GM21717 (cell line): ENCODE measurements around the gene MBD5.

Experiments used
- ATAC-seq: cut with Tn5 transposase; IDR thresholded peaks from one replicate; pipeline ENCODE4 v1.9.1; 2021; ENCODE audit warnings: mild to moderate bottlenecking, moderate library complexity; ENCODE audit not compliant: unreplicated experiment

MBD5 gene

GRCh38 chr2:148022882-148023281 is 2.0 kb downstream of the MBD5 start:
- ATAC-seq, result no peak

- peak; percentile 41 for ATAC-seq
Measured at GRCh38 chr2:148023861-148024260, 3.0 kb downstream of the MBD5 start.

- ATAC-seq, result no peak
Measured at GRCh38 chr2:148026573-148026972, 5.7 kb downstream of the MBD5 start.

- ATAC-seq, result no peak
Measured at GRCh38 chr2:148027822-148028221, 6.9 kb downstream of the MBD5 start.

GRCh38 chr2:148028781-148029180 is 7.9 kb downstream of the MBD5 start:
- ATAC-seq, result no peak

GRCh38 chr2:148031152-148031551 is 10.3 kb downstream of the MBD5 start:
- ATAC-seq, result no peak

- ATAC-seq, result no peak
Measured at GRCh38 chr2:148032215-148032614, 11.3 kb downstream of the MBD5 start.

- ATAC-seq, result no peak
Measured at GRCh38 chr2:148039783-148040182, 18.9 kb downstream of the MBD5 start.

- ATAC-seq, result peak; percentile 92
Measured at GRCh38 chr2:148042219-148042618, 21.3 kb downstream of the MBD5 start.

- no peak for ATAC-seq
Measured at GRCh38 chr2:148044322-148044721, 23.4 kb downstream of the MBD5 start.

- no peak for ATAC-seq
Measured at GRCh38 chr2:148046802-148047201, 25.9 kb downstream of the MBD5 start.

GRCh38 chr2:148048475-148049221 is 27.8 kb downstream of the MBD5 start:
- ATAC-seq, result peak; percentile 69

- ATAC-seq, result no peak
Measured at GRCh38 chr2:148049284-148049683, 28.4 kb downstream of the MBD5 start.

GRCh38 chr2:148052687-148053086 is 31.8 kb downstream of the MBD5 start:
- ATAC-seq, result no peak

- ATAC-seq, result no peak
Measured at GRCh38 chr2:148058641-148059040, 37.8 kb downstream of the MBD5 start.

GRCh38 chr2:148063633-148064032 is 42.7 kb downstream of the MBD5 start:
- no peak for ATAC-seq

- no peak for ATAC-seq
Measured at GRCh38 chr2:148065936-148066335, 45.0 kb downstream of the MBD5 start.

- ATAC-seq, result no peak
Measured at GRCh38 chr2:148067801-148068200, 46.9 kb downstream of the MBD5 start.

GRCh38 chr2:148071351-148071750 is 50.5 kb downstream of the MBD5 start:
- no peak for ATAC-seq

GRCh38 chr2:148096012-148096411 is 75.1 kb downstream of the MBD5 start:
- no peak for ATAC-seq

GRCh38 chr2:148102641-148103040 is 81.8 kb downstream of the MBD5 start:
- no peak for ATAC-seq

- no peak for ATAC-seq
Measured at GRCh38 chr2:148103946-148104345, 83.1 kb downstream of the MBD5 start.

- no peak for ATAC-seq
Measured at GRCh38 chr2:148106331-148106730, 85.4 kb downstream of the MBD5 start.
